Fibroblast of lung (primary cell): ENCODE measurements around the gene ITGB8. TPM values are rescaled to one million over a fixed set of nuclear protein-coding genes. Genes with fewer than 3 reads are reported as not detected.

Experiments
- DNase-seq, 2 donors: peaks; one replicate each; pipeline versions ENCODE4 v3.0.0 to v3.0.0-alpha.2; 2010; ENCODE audit warnings: low read depth in 2 of 2
- H2AFZ ChIP-seq: 2 replicates; pipeline ENCODE4 v1.5.1; 2012; ENCODE audit warnings: low read length, control low read depth, inconsistent platforms
- H3K27ac ChIP-seq: 2 replicates; pipeline ENCODE4 v1.5.1; 2011; ENCODE audit warnings: low read length, control low read depth; ENCODE audit not compliant: insufficient read depth
- H3K27me3 ChIP-seq: 2 replicates; pipeline ENCODE4 v1.5.1; 2011; ENCODE audit warnings: mild to moderate bottlenecking, low read length; ENCODE audit not compliant: control insufficient read depth, insufficient read depth
- H3K36me3 ChIP-seq: 2 replicates; pipeline ENCODE4 v1.5.1; 2011; ENCODE audit warnings: low read length; ENCODE audit not compliant: control insufficient read depth, insufficient read depth
- H3K4me1 ChIP-seq: 2 replicates; pipeline ENCODE4 v1.5.1; 2011; ENCODE audit warnings: low read length; ENCODE audit not compliant: control insufficient read depth, insufficient read depth; ENCODE audit errors: extremely low read depth
- H3K4me2 ChIP-seq: 2 replicates; pipeline ENCODE4 v1.5.1; 2011; ENCODE audit warnings: low read length, control low read depth; ENCODE audit not compliant: insufficient read depth; ENCODE audit errors: extremely low read depth
- H3K4me3 ChIP-seq, 4 experiments: fragments of 200-600 bp in 1 of 4; sonication (generic) in 1 of 4; replicated peaks in 1 of 4; 2 replicates each; pipeline ENCODE4 v1.5.1; 2011 to 2016; ENCODE audit warnings: low read length in 4 of 4, low read depth in 3 of 4, mild to moderate bottlenecking in 3 of 4, control low read depth in 2 of 4, inconsistent platforms in 1 of 4, mixed read lengths in 1 of 4; ENCODE audit not compliant: insufficient read depth in 1 of 4; ENCODE audit errors: control extremely low read depth in 1 of 4
- H3K79me2 ChIP-seq: 2 replicates; pipeline ENCODE4 v1.5.1; 2012; ENCODE audit warnings: mild to moderate bottlenecking, low read length, inconsistent platforms; ENCODE audit not compliant: control insufficient read depth, insufficient read depth
- H3K9ac ChIP-seq: 2 replicates; pipeline ENCODE4 v1.5.1; 2011; ENCODE audit warnings: mild to moderate bottlenecking, low read length, control low read depth; ENCODE audit not compliant: insufficient read depth
- H3K9me3 ChIP-seq: 2 replicates; pipeline ENCODE4 v1.5.1; 2012; ENCODE audit warnings: low read depth, low read length; ENCODE audit not compliant: control insufficient read depth, insufficient read depth
- H4K20me1 ChIP-seq: 2 replicates; pipeline ENCODE4 v1.5.1; 2011; ENCODE audit warnings: low read length; ENCODE audit not compliant: control insufficient read depth, insufficient read depth; ENCODE audit errors: extremely low read depth
- CTCF ChIP-seq, 2 donors: IDR thresholded peaks in 1 of 2; conservative IDR thresholded peaks in 1 of 2; 1 replicate in 1 of 2; 2 replicates in 1 of 2; pipeline ENCODE4 v1.5.1; 2011 to 2012; ENCODE audit warnings: low read length in 2 of 2, control low read depth in 1 of 2, inconsistent platforms in 1 of 2, low read depth in 1 of 2, mild to moderate bottlenecking in 1 of 2
- EZH2 ChIP-seq: IDR thresholded peaks from 2 replicates; pipeline ENCODE4 v1.5.1; 2012; ENCODE audit warnings: low read length, control low read depth, mild to moderate bottlenecking; ENCODE audit errors: missing control alignments
- polyA plus RNA-seq, 2 donors: library from polyadenylated mRNA; depleted of rRNA in 1 of 2; stranded (reverse) in 1 of 2; unstranded in 1 of 2; fragments of >200 nt; gene quantifications; 2 replicates each; pipeline ENCODE4 v1.2.1, GENCODE V29; 2011 to 2012; ENCODE audit warnings: missing spikeins in 1 of 2
- total RNA-seq: library from RNA; depleted of rRNA; stranded (reverse); fragments of >200 nt; gene quantifications from 2 replicates; pipeline ENCODE4 v1.2.1, GENCODE V29; 2014

The ITGB8 gene
- total and polyA plus RNA-seq, 2 donors (not counting 1 experiment from before 2014, with no cell fraction given) = 3.8 to 100 TPM

- TF ChIP-seq CTCF (conservative IDR thresholded peaks at IDR 0.05 in 1 of 2, IDR thresholded peaks at IDR 0.05 in 1 of 2; ENCODE audit: low read depth in 1 of 2, low read length in 2 of 2) (no peak), EZH2 (no peak)
- no peak overlapping the region for H3K4me3 ChIP-seq
- no peaks in the 10 kb centered on the region for H3K27me3 ChIP-seq
- H3K4me2 ChIP-seq = no peak overlapping the region
- H3K79me2 ChIP-seq = no peaks in the 10 kb centered on the region
- no peaks in the 10 kb centered on the region for H3K36me3 ChIP-seq
- H2AFZ ChIP-seq = no peak overlapping the region
- DNase-seq = no peak
- H4K20me1 ChIP-seq = no peaks in the 10 kb centered on the region
- no peak overlapping the region for H3K27ac ChIP-seq
- H3K9ac ChIP-seq = no peak overlapping the region
- H3K9me3 ChIP-seq = no peaks in the 10 kb centered on the region
- no peaks in the 10 kb centered on the region for H3K4me1 ChIP-seq
These were observed 34.0 kb downstream of the ITGB8 start for GRCh38 chr7:20364571-20365196.

GRCh38 chr7:20365486-20365885 lies 34.8 kb downstream of the ITGB8 start:
- H3K4me2 ChIP-seq = no peak overlapping the region
- no peaks in the 10 kb centered on the region for H3K27me3 ChIP-seq
- no peak overlapping the region for H2AFZ ChIP-seq
- H3K4me3 ChIP-seq = no peak overlapping the region
- H3K79me2 ChIP-seq = no peaks in the 10 kb centered on the region
- peak in 1 of 2 donors; percentile 30 for DNase-seq
- no peak overlapping the region for H3K9ac ChIP-seq
- TF ChIP-seq CTCF (conservative IDR thresholded peaks at IDR 0.05 in 1 of 2, IDR thresholded peaks at IDR 0.05 in 1 of 2; ENCODE audit: low read depth in 1 of 2, low read length in 2 of 2) (no peak), EZH2 (no peak)
- no peaks in the 10 kb centered on the region for H3K36me3 ChIP-seq
- no peaks in the 10 kb centered on the region for H3K9me3 ChIP-seq
- H3K27ac ChIP-seq = no peak overlapping the region
- H4K20me1 ChIP-seq = no peaks in the 10 kb centered on the region
- no peaks in the 10 kb centered on the region for H3K4me1 ChIP-seq

GRCh38 chr7:20374399-20374798 lies 43.7 kb downstream of the ITGB8 start:
- no peak for TF ChIP-seq EZH2
- no peak for TF ChIP-seq CTCF (conservative IDR thresholded peaks at IDR 0.05 in 1 of 2, IDR thresholded peaks at IDR 0.05 in 1 of 2; ENCODE audit: low read depth in 1 of 2, low read length in 2 of 2)

More at GRCh38 chr7:20374399-20374798, 43.7 kb downstream of the ITGB8 start:
- no peak overlapping the region for H3K4me2 ChIP-seq
- H3K36me3 ChIP-seq = no peaks in the 10 kb centered on the region
- no peaks in the 10 kb centered on the region for H4K20me1 ChIP-seq
- no peak for DNase-seq
- no peaks in the 10 kb centered on the region for H3K79me2 ChIP-seq
- H3K4me3 ChIP-seq = no peak overlapping the region
- H3K9ac ChIP-seq = no peak overlapping the region
- H3K9me3 ChIP-seq = no peaks in the 10 kb centered on the region
- H3K27me3 ChIP-seq = no peaks in the 10 kb centered on the region
- no peak overlapping the region for H3K27ac ChIP-seq
- no peak overlapping the region for H2AFZ ChIP-seq
- no peaks in the 10 kb centered on the region for H3K4me1 ChIP-seq
